BLaER1 treated with 17β-estradiol and CSF1 and Interleukin-3, amounts not matched to agents 10 nM and 100 nM (cell line): ENCODE results near the gene NPRL2.
A peak's percentile ranks its signal among the peaks of the same experiment; 100 is the strongest.

Source experiments
- H3K27ac ChIP-seq, 11 experiments: shearing (Covaris generic); formaldehyde crosslinking; 2 replicates each; pipeline ENCODE4 v1.8.1; 2022
- H3K27me3 ChIP-seq, 11 experiments: shearing (Covaris generic); formaldehyde crosslinking; 2 replicates each; pipeline ENCODE4 v1.8.1; 2022
- H3K36me3 ChIP-seq, 11 experiments: shearing (Covaris generic); formaldehyde crosslinking; 2 replicates each; pipeline ENCODE4 v1.8.1; 2022
- H3K4me1 ChIP-seq, 10 experiments: shearing (Covaris generic); formaldehyde crosslinking; 2 replicates each; pipeline ENCODE4 v1.8.1; 2022
- H3K4me2 ChIP-seq, 11 experiments: shearing (Covaris generic); formaldehyde crosslinking; 2 replicates each; pipeline ENCODE4 v1.8.1; 2022
- H3K4me3 ChIP-seq, 10 experiments: shearing (Covaris generic); formaldehyde crosslinking; 2 replicates each; pipeline ENCODE4 v1.8.1; 2022
- H3K9ac ChIP-seq, 11 experiments: shearing (Covaris generic); formaldehyde crosslinking; 2 replicates each; pipeline ENCODE4 v1.8.1; 2022
- H3K9me3 ChIP-seq, 11 experiments: shearing (Covaris generic); formaldehyde crosslinking; replicated peaks in 1 of 11; 2 replicates each; pipeline ENCODE4 v1.8.1; 2022
- H4K20me1 ChIP-seq, 11 experiments: shearing (Covaris generic); formaldehyde crosslinking; 2 replicates each; pipeline ENCODE4 v1.8.1; 2022
- Cebpa-rat ChIP-seq, 11 experiments: shearing (Covaris generic); IDR thresholded peaks; 2 replicates each; pipeline ENCODE4 v1.8.1; 2022

Gene NPRL2

GRCh38 chr3:50333744-50334328 lies 16.7 kb downstream of the NPRL2 start:
- Histone ChIP-seq H3K9ac (peak overlapping the region; percentile 28 to 97 (median 92); a peak in 21 of 22 replicates), H3K36me3 (peaks cover 58 to 84% (median 77%) of the 10 kb centered on the region in 11 experiments), H3K27ac (peak overlapping the region in 8 of 11 experiments; percentile 3 to 49 (median 31); a peak in 9 of 22 replicates), H4K20me1 (peaks cover 74 to 84% (median 80%) of the 10 kb centered on the region in 11 experiments), H3K9me3 (no peaks in the 10 kb centered on the region), H3K4me1 (peaks cover 42 to 61% (median 54%) of the 10 kb centered on the region in 10 experiments), H3K4me3 (peak overlapping the region in 3 of 10 experiments; percentile 10 to 87 (median 26); a peak in 2 of 20 replicates), H3K4me2 (peak overlapping the region; percentile 87 to 100 (median 98)), H3K27me3 (no peaks in the 10 kb centered on the region)
- TF ChIP-seq Cebpa-rat (IDR thresholded peaks at IDR 0.05), result no peak

GRCh38 chr3:50331364-50331907 lies 19.1 kb downstream of the NPRL2 start:
- Histone ChIP-seq H3K4me1 (peaks cover 51 to 70% (median 59%) of the 10 kb centered on the region in 10 experiments), H3K9ac (peak overlapping the region in 4 of 11 experiments; percentile 7 to 92 (median 24); a peak in 2 of 22 replicates), H3K27ac (no peak overlapping the region), H3K4me3 (no peak overlapping the region), H3K4me2 (no peak overlapping the region), H3K36me3 (peaks cover 60 to 84% (median 76%) of the 10 kb centered on the region in 11 experiments), H4K20me1 (peaks cover 68 to 90% (median 83%) of the 10 kb centered on the region in 11 experiments), H3K27me3 (no peaks in the 10 kb centered on the region), H3K9me3 (no peaks in the 10 kb centered on the region)
- TF ChIP-seq Cebpa-rat (IDR thresholded peaks at IDR 0.05), result no peak

- peaks cover 57 to 86% (median 72%) of the 10 kb centered on the region in 11 experiments for H4K20me1 ChIP-seq
- H3K27ac ChIP-seq, result no peak overlapping the region
- TF ChIP-seq Cebpa-rat (IDR thresholded peaks at IDR 0.05), result no peak
- peak overlapping the region in 2 of 11 experiments; percentile 5 to 31; a peak in 2 of 22 replicates for H3K9ac ChIP-seq
- no peak overlapping the region for H3K4me3 ChIP-seq
- H3K36me3 ChIP-seq, result peaks cover 62 to 84% (median 78%) of the 10 kb centered on the region in 11 experiments
- H3K9me3 ChIP-seq, result no peaks in the 10 kb centered on the region
- peaks cover 42 to 70% (median 57%) of the 10 kb centered on the region in 10 experiments for H3K4me1 ChIP-seq
- H3K27me3 ChIP-seq, result no peaks in the 10 kb centered on the region
- no peak overlapping the region for H3K4me2 ChIP-seq
Observed at GRCh38 chr3:50330330-50330729, 20.2 kb downstream of the NPRL2 start.

GRCh38 chr3:50327943-50328691 lies 22.5 kb downstream of the NPRL2 start, which contains the start of gene TUSC2:
TUSC2 (minus strand) TSS chr3:50328223; CDS start chr3:50328099, 124 bp downstream.
- Histone ChIP-seq H3K27ac (peak within 1 kb of the TSS; percentile 67 to 86 (median 81)), H3K4me1 (peaks cover 32 to 70% (median 51%) of the 10 kb centered on the region in 10 experiments)

GRCh38 chr3:50327129-50327528 lies 23.4 kb downstream of the NPRL2 start:
- H3K27me3 ChIP-seq, result no peaks in the 10 kb centered on the region
- H3K4me1 ChIP-seq, result peaks cover 41 to 77% (median 60%) of the 10 kb centered on the region in 10 experiments
- peak overlapping the region; percentile 88 to 99 (median 92) for H3K4me3 ChIP-seq
- peak overlapping the region; percentile 82 to 95 (median 90) for H3K9ac ChIP-seq
- peak overlapping the region; percentile 67 to 86 (median 81); a peak in 20 of 22 replicates for H3K27ac ChIP-seq
- H4K20me1 ChIP-seq, result peaks cover 28 to 60% (median 40%) of the 10 kb centered on the region in 11 experiments
- peak overlapping the region; percentile 93 to 100 (median 98) for H3K4me2 ChIP-seq
- peaks cover 39 to 66% (median 50%) of the 10 kb centered on the region in 11 experiments for H3K36me3 ChIP-seq
- H3K9me3 ChIP-seq, result no peaks in the 10 kb centered on the region
- TF ChIP-seq Cebpa-rat (IDR thresholded peaks at IDR 0.05), result no peak

More at GRCh38 chr3:50327943-50328691, 22.5 kb downstream of the NPRL2 start, which contains the start of gene TUSC2:
- Histone ChIP-seq H3K4me2 (peak within 1 kb of the TSS; percentile 93 to 100 (median 98)), H3K9me3 (no peaks in the 10 kb centered on the region), H3K4me3 (peak within 1 kb of the TSS; percentile 88 to 99 (median 92)), H4K20me1 (peaks cover 37 to 70% (median 50%) of the 10 kb centered on the region in 11 experiments), H3K9ac (peak within 1 kb of the TSS; percentile 82 to 95 (median 90)), H3K36me3 (peaks cover 48 to 76% (median 60%) of the 10 kb centered on the region in 11 experiments), H3K27me3 (no peaks in the 10 kb centered on the region)
- no peak for TF ChIP-seq Cebpa-rat (IDR thresholded peaks at IDR 0.05)

GRCh38 chr3:50326182-50326541 lies 24.4 kb downstream of the NPRL2 start:
- no peak for TF ChIP-seq Cebpa-rat (IDR thresholded peaks at IDR 0.05)
- Histone ChIP-seq H3K4me3 (no peak overlapping the region), H3K4me2 (peak overlapping the region in 6 of 11 experiments; percentile 10 to 100 (median 98); a peak in 8 of 22 replicates), H3K27me3 (no peaks in the 10 kb centered on the region), H3K36me3 (peaks cover 30 to 56% (median 41%) of the 10 kb centered on the region in 11 experiments), H4K20me1 (peaks cover 18 to 50% (median 31%) of the 10 kb centered on the region in 11 experiments; a peak in 20 of 22 replicates), H3K9ac (peak overlapping the region in 10 of 11 experiments; percentile 21 to 93 (median 86); a peak in 11 of 22 replicates), H3K27ac (no peak overlapping the region), H3K9me3 (no peaks in the 10 kb centered on the region), H3K4me1 (peaks cover 46 to 81% (median 64%) of the 10 kb centered on the region in 10 experiments)

GRCh38 chr3:50325497-50326181 lies 24.9 kb downstream of the NPRL2 start:
- TF ChIP-seq Cebpa-rat (IDR thresholded peaks at IDR 0.05), result no peak
- Histone ChIP-seq H3K27me3 (no peaks in the 10 kb centered on the region), H3K27ac (no peak overlapping the region), H4K20me1 (peaks cover 13 to 45% (median 26%) of the 10 kb centered on the region in 11 experiments; a peak in 20 of 22 replicates), H3K4me3 (no peak overlapping the region), H3K4me1 (peaks cover 46 to 81% (median 65%) of the 10 kb centered on the region in 10 experiments), H3K9ac (peak overlapping the region in 9 of 11 experiments; percentile 15 to 93 (median 85); a peak in 10 of 22 replicates), H3K9me3 (no peaks in the 10 kb centered on the region), H3K4me2 (peak overlapping the region in 5 of 11 experiments; percentile 10 to 98 (median 97); a peak in 7 of 22 replicates), H3K36me3 (peaks cover 25 to 51% (median 35%) of the 10 kb centered on the region in 11 experiments)

GRCh38 chr3:50325113-50325480 lies 25.5 kb downstream of the NPRL2 start:
- no peak for TF ChIP-seq Cebpa-rat (IDR thresholded peaks at IDR 0.05)
- Histone ChIP-seq H4K20me1 (peaks cover 7 to 45% (median 26%) of the 10 kb centered on the region in 11 experiments; a peak in 20 of 22 replicates), H3K4me2 (peak overlapping the region in 3 of 11 experiments; percentile 97 to 98 (median 98); a peak in 4 of 22 replicates), H3K27ac (no peak overlapping the region), H3K4me1 (peaks cover 51 to 81% (median 68%) of the 10 kb centered on the region in 10 experiments), H3K4me3 (no peak overlapping the region), H3K9ac (peak overlapping the region in 6 of 11 experiments; percentile 15 to 93 (median 76); a peak in 4 of 22 replicates), H3K27me3 (no peaks in the 10 kb centered on the region), H3K9me3 (no peaks in the 10 kb centered on the region), H3K36me3 (peaks cover 19 to 46% (median 30%) of the 10 kb centered on the region in 11 experiments)
